H9 (cell line): Measurements from ENCODE around the gene YIPF2. TPM values are rescaled to one million over a fixed set of nuclear protein-coding genes. Genes with fewer than 3 reads are reported as not detected.

Experiments
- DNase-seq: peaks from one replicate; pipeline ENCODE4 v3.0.0-alpha.2; 2017
- H2AFZ ChIP-seq: one replicate; pipeline ENCODE4 v1.6.1; 2013; ENCODE audit warnings: mild to moderate bottlenecking, low read length, control low read depth, moderate library complexity
- H2AK5ac ChIP-seq: 2 replicates; pipeline ENCODE4 v1.6.1; 2013; ENCODE audit warnings: low read length, control low read depth, mixed read lengths; ENCODE audit not compliant: insufficient read length
- H2BK120ac ChIP-seq: one replicate; pipeline ENCODE4 v1.6.1; 2013; ENCODE audit warnings: low read depth, mild to moderate bottlenecking, low read length, control low read depth, inconsistent platforms; ENCODE audit not compliant: poor library complexity, severe bottlenecking
- H2BK12ac ChIP-seq: 2 replicates; pipeline ENCODE4 v1.6.1; 2013; ENCODE audit warnings: low read length, control low read depth, mixed read lengths, low read depth; ENCODE audit not compliant: insufficient read length
- H2BK15ac ChIP-seq: 2 replicates; pipeline ENCODE4 v1.6.1; 2013; ENCODE audit warnings: low read depth, low read length, control low read depth
- H2BK20ac ChIP-seq: one replicate; pipeline ENCODE4 v1.6.1; 2013; ENCODE audit warnings: low read depth, mild to moderate bottlenecking, low read length, control low read depth, inconsistent platforms; ENCODE audit not compliant: poor library complexity, severe bottlenecking
- H2BK5ac ChIP-seq: 2 replicates; pipeline ENCODE4 v1.6.1; 2013; ENCODE audit warnings: low read length, control low read depth, mixed read lengths; ENCODE audit not compliant: insufficient read length
- H3K14ac ChIP-seq: 2 replicates; pipeline ENCODE4 v1.6.1; 2013; ENCODE audit warnings: low read length, control low read depth; ENCODE audit not compliant: insufficient read depth
- H3K18ac ChIP-seq: 2 replicates; pipeline ENCODE4 v1.6.1; 2013; ENCODE audit warnings: low read depth, mild to moderate bottlenecking, mixed read lengths, low read length, control low read depth; ENCODE audit not compliant: insufficient read length
- H3K23ac ChIP-seq: 2 replicates; pipeline ENCODE4 v1.6.1; 2013; ENCODE audit warnings: low read length, control low read depth, mixed read lengths, low read depth; ENCODE audit not compliant: insufficient read length
- H3K23me2 ChIP-seq: 2 replicates; pipeline ENCODE4 v1.6.1; 2013; ENCODE audit warnings: low read depth, mild to moderate bottlenecking, mixed read lengths, low read length, control low read depth; ENCODE audit not compliant: insufficient read length, poor library complexity, severe bottlenecking
- H3K27ac ChIP-seq: 2 replicates; pipeline ENCODE4 v1.5.1; 2013; ENCODE audit warnings: low read length, control low read depth, mixed read lengths, low read depth; ENCODE audit not compliant: insufficient read length
- H3K27me3 ChIP-seq: 2 replicates; pipeline ENCODE4 v1.6.1; 2013; ENCODE audit warnings: low read length, control low read depth, inconsistent platforms; ENCODE audit not compliant: insufficient read depth
- H3K4ac ChIP-seq: 2 replicates; pipeline ENCODE4 v1.6.1; 2013; ENCODE audit warnings: low read depth, mild to moderate bottlenecking, control low read depth, inconsistent platforms, low read length, moderate library complexity
- H3K4me1 ChIP-seq: 2 replicates; pipeline ENCODE4 v1.6.1; 2013; ENCODE audit warnings: low read length, control low read depth, inconsistent platforms; ENCODE audit not compliant: insufficient read depth
- H3K4me2 ChIP-seq: 2 replicates; pipeline ENCODE4 v1.6.1; 2013; ENCODE audit warnings: low read length, control low read depth, mixed read lengths; ENCODE audit not compliant: insufficient read length, insufficient read depth
- H3K56ac ChIP-seq: 2 replicates; pipeline ENCODE4 v1.6.1; 2013; ENCODE audit warnings: low read depth, mild to moderate bottlenecking, mixed read lengths, low read length, control low read depth; ENCODE audit not compliant: insufficient read length
- H3K79me1 ChIP-seq: 2 replicates; pipeline ENCODE4 v1.6.1; 2013; ENCODE audit warnings: low read depth, mild to moderate bottlenecking, moderate library complexity, low read length, control low read depth, inconsistent platforms; ENCODE audit not compliant: insufficient read depth, poor library complexity, severe bottlenecking
- H3K79me2 ChIP-seq: 2 replicates; pipeline ENCODE4 v1.6.1; 2013; ENCODE audit warnings: low read length, control low read depth, inconsistent platforms; ENCODE audit not compliant: insufficient read depth
- H3K9ac ChIP-seq: 2 replicates; pipeline ENCODE4 v1.6.1; 2013; ENCODE audit warnings: low read length, control low read depth, mixed read lengths; ENCODE audit not compliant: insufficient read length; ENCODE audit errors: extremely low read depth
- H3K9me3 ChIP-seq: one replicate; pipeline ENCODE4 v1.6.1; 2013; ENCODE audit warnings: low read depth, low read length, inconsistent platforms; ENCODE audit not compliant: control insufficient read depth
- H3T11ph ChIP-seq: one replicate; pipeline ENCODE4 v1.6.1; 2013; ENCODE audit warnings: mild to moderate bottlenecking, low read length, control low read depth, inconsistent platforms
- H4K20me1 ChIP-seq: one replicate; pipeline ENCODE4 v1.6.1; 2013; ENCODE audit not compliant: control insufficient read depth, insufficient read length, insufficient read depth
- H4K5ac ChIP-seq: 2 replicates; pipeline ENCODE4 v1.6.1; 2013; ENCODE audit warnings: low read depth, mild to moderate bottlenecking, mixed read lengths, low read length, control low read depth; ENCODE audit not compliant: insufficient read length
- H4K8ac ChIP-seq: replicated peaks from 2 replicates; pipeline ENCODE4 v1.6.1; 2013; ENCODE audit warnings: low read length, control low read depth, mixed read lengths, low read depth; ENCODE audit not compliant: insufficient read length
- H4K91ac ChIP-seq: 2 replicates; pipeline ENCODE4 v1.6.1; 2013; ENCODE audit warnings: low read depth, mild to moderate bottlenecking, moderate library complexity, mixed read lengths, low read length, control low read depth; ENCODE audit not compliant: insufficient read length
- H3K27ac Mint-ChIP-seq, 3 experiments: 2 replicates in 2 of 3; 3 replicates in 1 of 3; pipeline ENCODE4 v1.8.0; 2020 to 2021; ENCODE audit warnings: mixed read lengths in 3 of 3, mild to moderate bottlenecking in 1 of 3, moderate library complexity in 1 of 3
- H3K27me3 Mint-ChIP-seq: 2 replicates; pipeline ENCODE4 v1.8.0; 2021; ENCODE audit warnings: low read depth, mild to moderate bottlenecking, moderate library complexity, mixed read lengths
- H3K36me3 Mint-ChIP-seq, 3 experiments: 2 replicates in 2 of 3; 3 replicates in 1 of 3; pipeline ENCODE4 v1.8.0; 2020 to 2021; ENCODE audit warnings: low read depth in 3 of 3, mixed read lengths in 3 of 3; ENCODE audit not compliant: insufficient read depth in 1 of 3
- H3K4me1 Mint-ChIP-seq, 2 experiments: 2 replicates each; pipeline ENCODE4 v1.8.0; 2020; ENCODE audit warnings: mixed read lengths in 2 of 2
- H3K4me3 Mint-ChIP-seq, 2 experiments: 2 replicates in 1 of 2; 3 replicates in 1 of 2; pipeline ENCODE4 v1.8.0; 2020 to 2021; ENCODE audit warnings: mild to moderate bottlenecking in 2 of 2, mixed read lengths in 2 of 2, moderate library complexity in 1 of 2
- H3K9me3 Mint-ChIP-seq, 2 experiments: 2 replicates in 1 of 2; 3 replicates in 1 of 2; pipeline ENCODE4 v1.8.0; 2020; ENCODE audit warnings: mild to moderate bottlenecking in 2 of 2, mixed read lengths in 2 of 2, moderate library complexity in 1 of 2
- WGBS: extraction: QIAGEN DNeasy Blood & Tissue Kit; methylation state at CpG from one replicate; pipeline ENCODE4 v1.1.7; 2013; ENCODE audit warnings: missing lambda C conversion rate, low lambda C conversion rate, mixed read lengths; ENCODE audit not compliant: insufficient read length; ENCODE audit errors: extremely low coverage; 5-methylcytosine and 5-hydroxymethylcytosine counted together
- total RNA-seq: library from RNA; stranded (reverse); gene quantifications from 2 replicates; pipeline ENCODE4 v1.2.1, GENCODE V29; 2021
- TF ChIP-seq, protein P1 (sequence below): fragments of 200-600 bp; sonication (generic); conservative IDR thresholded peaks from 3 replicates; pipeline ENCODE4 v1.8.0; 2021; ENCODE audit warnings: antibody characterized with exemption, mild to moderate bottlenecking

Gene YIPF2
- total RNA-seq, 1 experiment from 2014 or later: 58.2 TPM

DNA sequence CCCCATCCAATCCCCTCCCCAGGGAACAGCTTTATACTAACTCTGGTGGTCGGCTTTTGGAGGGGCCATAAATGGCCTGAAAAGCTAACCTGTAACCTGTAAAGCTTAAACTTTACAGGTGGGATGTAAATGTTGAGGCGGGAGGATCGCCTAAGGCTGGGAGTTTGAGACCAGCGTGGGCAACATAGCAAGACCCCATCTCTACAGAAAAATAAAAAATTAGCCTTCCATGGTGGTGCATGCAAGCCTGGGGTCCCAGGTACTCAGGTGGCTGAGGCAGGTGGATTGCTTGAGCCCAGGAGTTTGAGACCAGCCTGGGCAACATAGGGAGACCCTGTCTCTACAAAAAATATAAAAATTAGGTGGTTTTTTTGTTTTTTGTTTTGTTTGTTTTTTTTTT is 38.6 kb downstream of the YIPF2 start:
- H3K4me1 Mint-ChIP-seq: peaks cover 62 to 68% of the 10 kb centered on the region in 2 experiments

More for the DNA sequence above, 38.6 kb downstream of the YIPF2 start:
- no peak overlapping the region for H3K4me3 Mint-ChIP-seq
- Histone ChIP-seq H3K4ac (no peak overlapping the region), H3K4me2 (no peak overlapping the region), H3K4me1 (peaks cover 17% of the 10 kb centered on the region; the same call in 1 of the 2 replicates), H3K9me3 (no peaks in the 10 kb centered on the region), H3K9ac (no peak overlapping the region), H2BK120ac (no peak overlapping the region), H3T11ph (no peak overlapping the region), H3K27ac (no peak overlapping the region), H4K5ac (no peak overlapping the region), H2BK15ac (no peak overlapping the region), H3K23me2 (no peaks in the 10 kb centered on the region), H2BK5ac (no peak overlapping the region), H4K8ac (no peak overlapping the region), H4K20me1 (no peaks in the 10 kb centered on the region), H2AK5ac (no peak overlapping the region), H3K23ac (no peak overlapping the region), H3K56ac (no peak overlapping the region), H2AFZ (no peak overlapping the region), H3K18ac (no peak overlapping the region), H2BK12ac (no peak overlapping the region), H3K79me2 (peaks cover 13% of the 10 kb centered on the region; the same call in 1 of the 2 replicates), H3K27me3 (no peaks in the 10 kb centered on the region), H3K14ac (no peak overlapping the region), H4K91ac (no peak overlapping the region), H2BK20ac (no peak overlapping the region), H3K79me1 (no peaks in the 10 kb centered on the region)
- H3K9me3 Mint-ChIP-seq: no peaks in the 10 kb centered on the region
- WGBS: no CpG with 5 or more reads among the region's 4 CpGs
- TF ChIP-seq, protein P1, sequence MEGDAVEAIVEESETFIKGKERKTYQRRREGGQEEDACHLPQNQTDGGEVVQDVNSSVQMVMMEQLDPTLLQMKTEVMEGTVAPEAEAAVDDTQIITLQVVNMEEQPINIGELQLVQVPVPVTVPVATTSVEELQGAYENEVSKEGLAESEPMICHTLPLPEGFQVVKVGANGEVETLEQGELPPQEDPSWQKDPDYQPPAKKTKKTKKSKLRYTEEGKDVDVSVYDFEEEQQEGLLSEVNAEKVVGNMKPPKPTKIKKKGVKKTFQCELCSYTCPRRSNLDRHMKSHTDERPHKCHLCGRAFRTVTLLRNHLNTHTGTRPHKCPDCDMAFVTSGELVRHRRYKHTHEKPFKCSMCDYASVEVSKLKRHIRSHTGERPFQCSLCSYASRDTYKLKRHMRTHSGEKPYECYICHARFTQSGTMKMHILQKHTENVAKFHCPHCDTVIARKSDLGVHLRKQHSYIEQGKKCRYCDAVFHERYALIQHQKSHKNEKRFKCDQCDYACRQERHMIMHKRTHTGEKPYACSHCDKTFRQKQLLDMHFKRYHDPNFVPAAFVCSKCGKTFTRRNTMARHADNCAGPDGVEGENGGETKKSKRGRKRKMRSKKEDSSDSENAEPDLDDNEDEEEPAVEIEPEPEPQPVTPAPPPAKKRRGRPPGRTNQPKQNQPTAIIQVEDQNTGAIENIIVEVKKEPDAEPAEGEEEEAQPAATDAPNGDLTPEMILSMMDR: no peak
- no peaks in the 10 kb centered on the region; the same call in 1 of the 2 replicates for H3K27me3 Mint-ChIP-seq
- DNase-seq: no peak
- no peak overlapping the region; a peak in 1 of 7 replicates for H3K27ac Mint-ChIP-seq
- H3K36me3 Mint-ChIP-seq: peaks cover 0 to 3% (median 0%) of the 10 kb centered on the region in 3 experiments; a peak in 3 of 7 replicates
